SH-SY5Y (cell line): ENCODE measurements around the gene RAPGEF5.
A peak's percentile ranks its signal among the peaks of the same experiment; 100 is the strongest.

Source experiments
- GATA2 ChIP-seq: IDR thresholded peaks from 2 replicates; pipeline ENCODE4 v1.6.1; 2011; ENCODE audit warnings: mild to moderate bottlenecking, low read depth, low read length
- GATA3 ChIP-seq: IDR thresholded peaks from 2 replicates; pipeline ENCODE4 v1.6.1; 2011; ENCODE audit warnings: low read depth, mild to moderate bottlenecking, low read length, moderate library complexity

DNA sequence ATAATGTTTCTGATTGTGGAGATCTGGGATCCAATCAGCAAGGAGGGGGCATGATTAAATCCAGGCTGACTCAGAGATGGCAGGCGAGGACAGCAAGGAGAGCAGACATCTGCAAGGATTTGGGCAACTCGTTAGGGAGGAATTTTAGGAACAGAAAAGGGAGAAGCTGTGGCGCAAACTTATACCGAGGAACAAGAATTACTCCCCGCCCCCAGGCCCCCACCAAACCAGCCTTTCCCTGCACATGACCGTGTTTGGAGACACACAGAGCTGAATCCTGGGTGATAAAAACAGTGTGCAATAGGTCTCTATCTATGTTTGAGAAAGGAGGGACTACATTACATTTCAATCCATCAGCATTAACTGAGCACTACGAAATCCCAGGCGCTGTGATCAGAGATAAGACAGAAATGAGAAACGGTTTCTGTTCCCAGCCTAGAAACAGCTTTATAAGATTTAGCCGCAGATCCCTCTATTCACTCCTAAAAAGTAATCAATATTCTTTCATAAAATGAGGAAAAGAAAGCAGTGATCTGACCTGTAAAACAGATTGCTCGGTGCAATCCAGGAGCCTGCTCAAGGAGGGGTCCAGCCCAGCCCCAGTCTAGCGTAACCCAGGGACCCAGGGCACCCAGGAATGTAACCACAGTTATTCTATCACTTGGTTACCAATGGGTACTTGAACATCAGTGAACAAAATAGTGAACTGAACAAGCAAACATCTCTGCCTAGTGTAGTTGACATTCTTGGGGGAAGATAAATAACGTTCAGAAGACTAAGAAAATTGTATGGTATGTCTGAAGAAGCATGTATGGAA, 37.2 kb upstream of the RAPGEF5 start:
- TF ChIP-seq GATA3 (peak; percentile 73), GATA2 (peak; percentile 85)
